Mesenchymal stem cell (in vitro differentiated cells and primary cell): ENCODE data around the gene GSTM5.
"Not testable (repeated sequence)": the region's sequence is repeated elsewhere in the genome, so short reads cannot be mapped to it uniquely, and the experiment has no call there.

ENCODE experiments used
- DNase-seq: peaks from one replicate; pipeline ENCODE4 v3.0.0-alpha.2; 2013
- H2AFZ ChIP-seq: one replicate; pipeline ENCODE4 v1.6.1; 2013; ENCODE audit warnings: low read depth, mild to moderate bottlenecking, control low read depth, inconsistent platforms, low read length, moderate library complexity
- H2AK5ac ChIP-seq: 2 replicates; pipeline ENCODE4 v1.6.1; 2013; ENCODE audit warnings: low read length, moderate library complexity, mild to moderate bottlenecking, inconsistent platforms; ENCODE audit not compliant: severe bottlenecking
- H2BK120ac ChIP-seq: one replicate; pipeline ENCODE4 v1.6.1; 2013; ENCODE audit warnings: low read depth, mild to moderate bottlenecking, inconsistent platforms, low read length, moderate library complexity
- H2BK12ac ChIP-seq, 2 experiments: one replicate each; pipeline ENCODE4 v1.6.1; 2013; ENCODE audit warnings: inconsistent platforms in 2 of 2, low read length in 2 of 2, mild to moderate bottlenecking in 2 of 2, moderate library complexity in 2 of 2, control low read depth in 1 of 2
- H2BK15ac ChIP-seq: one replicate; pipeline ENCODE4 v1.6.1; 2013; ENCODE audit warnings: mild to moderate bottlenecking, low read depth, inconsistent platforms; ENCODE audit not compliant: poor library complexity, severe bottlenecking
- H2BK5ac ChIP-seq: 2 replicates; pipeline ENCODE4 v1.6.1; 2013; ENCODE audit warnings: low read depth, mild to moderate bottlenecking, low read length, control low read depth, inconsistent platforms; ENCODE audit not compliant: poor library complexity, severe bottlenecking
- H3K14ac ChIP-seq, 2 experiments: one replicate each; pipeline ENCODE4 v1.6.1; 2013; ENCODE audit warnings: inconsistent platforms in 2 of 2, low read length in 2 of 2, control low read depth in 1 of 2, mild to moderate bottlenecking in 1 of 2, moderate library complexity in 1 of 2
- H3K18ac ChIP-seq, 2 experiments: one replicate each; pipeline ENCODE4 v1.6.1; 2013; ENCODE audit warnings: inconsistent platforms in 2 of 2, low read length in 2 of 2, control low read depth in 1 of 2, low read depth in 1 of 2, mild to moderate bottlenecking in 1 of 2
- H3K23ac ChIP-seq, 2 experiments: one replicate each; pipeline ENCODE4 v1.6.1; 2013; ENCODE audit warnings: inconsistent platforms in 2 of 2, low read length in 2 of 2, mild to moderate bottlenecking in 2 of 2, moderate library complexity in 2 of 2, control low read depth in 1 of 2
- H3K27ac ChIP-seq: 2 replicates; pipeline ENCODE4 v1.5.1; 2013; ENCODE audit warnings: mild to moderate bottlenecking, moderate library complexity, low read length, control low read depth, inconsistent platforms; ENCODE audit not compliant: poor library complexity, severe bottlenecking
- H3K27me3 ChIP-seq, 2 experiments: 2 replicates each; pipeline versions ENCODE4 v1.6.1 to v1.7.0; 2013; ENCODE audit warnings: low read length in 2 of 2, mild to moderate bottlenecking in 2 of 2, moderate library complexity in 2 of 2, control low read depth in 1 of 2, inconsistent platforms in 1 of 2; ENCODE audit not compliant: control insufficient read depth in 1 of 2, insufficient read depth in 1 of 2
- H3K36me3 ChIP-seq, 2 experiments: 2 replicates each; pipeline versions ENCODE4 v1.6.1 to v1.7.0; 2013; ENCODE audit warnings: low read length in 2 of 2, control low read depth in 1 of 2, inconsistent platforms in 1 of 2, low read depth in 1 of 2, mild to moderate bottlenecking in 1 of 2; ENCODE audit not compliant: insufficient read depth in 2 of 2, control insufficient read depth in 1 of 2
- H3K4ac ChIP-seq, 2 experiments: one replicate each; pipeline ENCODE4 v1.6.1; 2013; ENCODE audit warnings: inconsistent platforms in 2 of 2, low read length in 2 of 2, mild to moderate bottlenecking in 2 of 2, moderate library complexity in 2 of 2, control low read depth in 1 of 2, low read depth in 1 of 2
- H3K4me1 ChIP-seq: 2 replicates; pipeline ENCODE4 v1.6.1; 2013; ENCODE audit warnings: low read depth, low read length, control low read depth; ENCODE audit not compliant: control insufficient read depth, insufficient read depth
- H3K4me2 ChIP-seq: 2 replicates; pipeline ENCODE4 v1.6.1; 2013; ENCODE audit warnings: low read length, mild to moderate bottlenecking, inconsistent platforms; ENCODE audit not compliant: poor library complexity, severe bottlenecking
- H3K4me3 ChIP-seq, 2 experiments: 2 replicates each; pipeline versions ENCODE4 v1.5.1 to v1.7.0; 2013; ENCODE audit warnings: low read length in 2 of 2, mild to moderate bottlenecking in 2 of 2, control low read depth in 1 of 2, low read depth in 1 of 2; ENCODE audit not compliant: insufficient read depth in 1 of 2
- H3K79me1 ChIP-seq: replicated peaks from 2 replicates; pipeline ENCODE4 v1.6.1; 2013; ENCODE audit warnings: mild to moderate bottlenecking, control low read depth, low read length, inconsistent platforms; ENCODE audit not compliant: poor library complexity, severe bottlenecking
- H3K9ac ChIP-seq: 2 replicates; pipeline ENCODE4 v1.7.0; 2013; ENCODE audit warnings: mild to moderate bottlenecking, low read length, moderate library complexity
- H3K9me3 ChIP-seq: 2 replicates; pipeline ENCODE4 v1.7.0; 2013; ENCODE audit warnings: mild to moderate bottlenecking, low read length; ENCODE audit not compliant: control insufficient read depth
- H4K8ac ChIP-seq: one replicate; pipeline ENCODE4 v1.6.1; 2013; ENCODE audit warnings: inconsistent platforms, mild to moderate bottlenecking, low read length, moderate library complexity
- H4K91ac ChIP-seq: one replicate; pipeline ENCODE4 v1.6.1; 2013; ENCODE audit warnings: mild to moderate bottlenecking, low read length, inconsistent platforms
- WGBS: methylation state at CpG from one replicate; pipeline ENCODE4 v1.1.7; 2013; ENCODE audit warnings: mixed read lengths; 5-methylcytosine and 5-hydroxymethylcytosine counted together

The GSTM5 gene

GRCh38 chr1:109740615-109741373 is 28.7 kb downstream of the GSTM5 start, which contains the start of gene GSTM3:
Gene GSTM3, minus strand, starts transcription at chr1:109741038. Its CDS starts 751 bp downstream, at chr1:109740287.
- H2AFZ ChIP-seq: peak within 1 kb of the TSS; percentile 73
- H3K27ac ChIP-seq: no peak within 1 kb of the TSS
- peak within 1 kb of the TSS; percentile 78 to 82 for H3K4me3 ChIP-seq
- peak within 1 kb of the TSS; percentile 96 for H2BK15ac ChIP-seq
- peaks cover 6% of the 10 kb centered on the region for H3K4me1 ChIP-seq
- peak within 1 kb of the TSS; percentile 96 for H2BK120ac ChIP-seq
- H3K9me3 ChIP-seq: no peaks in the 10 kb centered on the region
- H2BK12ac ChIP-seq: no peak within 1 kb of the TSS
- peak within 1 kb of the TSS; percentile 60 to 75 for H3K4ac ChIP-seq
- peak within 1 kb of the TSS; percentile 82 for H3K9ac ChIP-seq
- H4K91ac ChIP-seq: peak within 1 kb of the TSS; percentile 62
- H3K14ac ChIP-seq: peak within 1 kb of the TSS in 1 of 2 experiments; percentile 58
- peak within 1 kb of the TSS; percentile 87 for H4K8ac ChIP-seq
- no peak within 1 kb of the TSS for H2BK5ac ChIP-seq
- peaks cover 5% of the 10 kb centered on the region for H3K79me1 ChIP-seq
- no peak within 1 kb of the TSS for H2AK5ac ChIP-seq
- DNase-seq: no peak
- no peak within 1 kb of the TSS for H3K23ac ChIP-seq
- peak within 1 kb of the TSS; percentile 89 to 90 for H3K18ac ChIP-seq
- peaks cover 13 to 21% of the 10 kb centered on the region in 2 experiments for H3K36me3 ChIP-seq
- H3K4me2 ChIP-seq: peak within 1 kb of the TSS; percentile 53
- WGBS: 9% methylated on average over 9 of the region's 10 CpGs
- H3K27me3 ChIP-seq: peaks cover 0 to 19% of the 10 kb centered on the region in 2 experiments

DNA sequence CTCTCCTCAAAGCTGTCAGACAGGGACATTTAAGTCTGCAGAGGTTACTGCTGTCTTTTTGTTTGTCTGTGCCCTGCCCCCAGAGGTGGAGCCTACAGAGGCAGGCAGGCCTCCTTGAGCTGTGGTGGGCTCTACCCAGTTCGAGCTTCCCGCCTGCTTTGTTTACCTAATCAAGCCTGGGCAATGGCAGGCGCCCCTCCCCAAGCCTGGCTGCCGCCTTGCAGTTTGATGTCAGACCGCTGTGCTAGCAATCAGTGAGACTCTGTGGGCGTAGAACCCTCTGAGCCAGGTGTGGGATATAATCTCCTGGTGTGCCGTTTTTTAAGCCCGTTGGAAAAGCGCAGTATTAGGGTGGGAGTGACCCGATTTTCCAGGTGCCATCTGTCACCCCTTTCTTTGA is 36.3 kb downstream of the GSTM5 start:
- not testable (repeated sequence) for H3K9me3 ChIP-seq

DNA sequence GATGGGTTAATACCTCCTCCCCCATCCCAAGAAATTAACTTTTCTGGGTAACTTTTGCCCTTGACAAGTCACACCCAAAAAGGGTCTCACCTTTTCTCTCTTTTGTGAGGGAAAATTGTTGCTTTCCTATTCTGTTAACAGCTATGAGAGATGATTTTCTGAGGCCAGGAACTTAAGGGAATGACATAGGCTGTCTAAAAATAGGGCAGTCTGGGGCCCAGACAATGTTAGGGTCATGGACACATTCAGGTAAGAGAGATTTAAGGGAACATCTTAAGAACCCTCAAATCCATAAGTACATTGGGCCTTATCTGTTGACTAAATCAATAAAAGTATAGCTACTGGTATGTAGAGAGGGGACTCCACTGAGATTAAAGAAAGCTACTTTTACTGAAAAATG is 37.2 kb downstream of the GSTM5 start:
- no peak overlapping the region for H3K4ac ChIP-seq
- H3K9ac ChIP-seq: no peak overlapping the region
- no peak overlapping the region for H4K8ac ChIP-seq
- no peak overlapping the region for H3K4me2 ChIP-seq
- H2BK15ac ChIP-seq: no peak overlapping the region
- H3K9me3 ChIP-seq: peaks cover 6% of the 10 kb centered on the region
- no peak overlapping the region for H3K14ac ChIP-seq
- H4K91ac ChIP-seq: no peak overlapping the region
- H3K4me3 ChIP-seq: no peak overlapping the region
- H3K18ac ChIP-seq: no peak overlapping the region
- H3K23ac ChIP-seq: no peak overlapping the region
- H3K27me3 ChIP-seq: peaks cover 26 to 30% of the 10 kb centered on the region in 2 experiments
- H2BK120ac ChIP-seq: no peak overlapping the region
- DNase-seq: no peak
- no peaks in the 10 kb centered on the region for H3K4me1 ChIP-seq
- H2AFZ ChIP-seq: no peak overlapping the region
- no peak overlapping the region for H3K27ac ChIP-seq
- H2BK12ac ChIP-seq: no peak overlapping the region
- H3K79me1 ChIP-seq: no peaks in the 10 kb centered on the region
- no peaks in the 10 kb centered on the region for H3K36me3 ChIP-seq
- no peak overlapping the region for H2AK5ac ChIP-seq
- H2BK5ac ChIP-seq: no peak overlapping the region

More for the DNA sequence above, 36.3 kb downstream of the GSTM5 start:
- H4K8ac ChIP-seq, H3K36me3 ChIP-seq, H3K18ac ChIP-seq, H3K4ac ChIP-seq, H2AK5ac ChIP-seq, H3K4me3 ChIP-seq, H2BK12ac ChIP-seq, H2BK15ac ChIP-seq, H3K23ac ChIP-seq, H2BK5ac ChIP-seq, H3K14ac ChIP-seq, H2BK120ac ChIP-seq, H3K4me2 ChIP-seq, H4K91ac ChIP-seq, DNase-seq, H3K27ac ChIP-seq, H3K79me1 ChIP-seq, H3K4me1 ChIP-seq, H3K9ac ChIP-seq, H2AFZ ChIP-seq: not testable (repeated sequence)
- WGBS: 91% methylated on average over 10 of the region's 10 CpGs
- peaks cover 26 to 28% of the 10 kb centered on the region in 2 experiments for H3K27me3 ChIP-seq

GRCh38 chr1:109750241-109750882 is 38.3 kb downstream of the GSTM5 start:
- Histone ChIP-seq H2AFZ (no peak overlapping the region), H3K4me3 (no peak overlapping the region), H3K4me2 (no peak overlapping the region), H3K18ac (no peak overlapping the region), H2BK120ac (no peak overlapping the region), H3K79me1 (no peaks in the 10 kb centered on the region), H3K4ac (no peak overlapping the region), H2BK15ac (no peak overlapping the region), H3K23ac (no peak overlapping the region), H3K27ac (no peak overlapping the region), H4K91ac (no peak overlapping the region), H3K9me3 (peaks cover 6% of the 10 kb centered on the region), H3K27me3 (peaks cover 26 to 30% of the 10 kb centered on the region in 2 experiments), H3K9ac (no peak overlapping the region), H3K36me3 (no peaks in the 10 kb centered on the region), H3K4me1 (no peaks in the 10 kb centered on the region), H2BK5ac (no peak overlapping the region), H2AK5ac (no peak overlapping the region), H4K8ac (no peak overlapping the region), H2BK12ac (no peak overlapping the region), H3K14ac (no peak overlapping the region)
- no peak for DNase-seq
- 94% methylated on average over 11 of the region's 11 CpGs for WGBS
